Kidney glomerular epithelial cell (primary cell): Measurements from ENCODE around the gene AXIN1.

Experiments
- DNase-seq: peaks from one replicate; lab custom pipeline; 2025; lab: John Stamatoyannopoulos, UW

AXIN1 gene

GRCh38 chr16:352547-353403, at the start of gene AXIN1:
Gene AXIN1 (minus strand): TSS chr16:352723. CDS start chr16:347025, 5,698 bp downstream.
- DNase-seq, result peak; percentile 95

DNA sequence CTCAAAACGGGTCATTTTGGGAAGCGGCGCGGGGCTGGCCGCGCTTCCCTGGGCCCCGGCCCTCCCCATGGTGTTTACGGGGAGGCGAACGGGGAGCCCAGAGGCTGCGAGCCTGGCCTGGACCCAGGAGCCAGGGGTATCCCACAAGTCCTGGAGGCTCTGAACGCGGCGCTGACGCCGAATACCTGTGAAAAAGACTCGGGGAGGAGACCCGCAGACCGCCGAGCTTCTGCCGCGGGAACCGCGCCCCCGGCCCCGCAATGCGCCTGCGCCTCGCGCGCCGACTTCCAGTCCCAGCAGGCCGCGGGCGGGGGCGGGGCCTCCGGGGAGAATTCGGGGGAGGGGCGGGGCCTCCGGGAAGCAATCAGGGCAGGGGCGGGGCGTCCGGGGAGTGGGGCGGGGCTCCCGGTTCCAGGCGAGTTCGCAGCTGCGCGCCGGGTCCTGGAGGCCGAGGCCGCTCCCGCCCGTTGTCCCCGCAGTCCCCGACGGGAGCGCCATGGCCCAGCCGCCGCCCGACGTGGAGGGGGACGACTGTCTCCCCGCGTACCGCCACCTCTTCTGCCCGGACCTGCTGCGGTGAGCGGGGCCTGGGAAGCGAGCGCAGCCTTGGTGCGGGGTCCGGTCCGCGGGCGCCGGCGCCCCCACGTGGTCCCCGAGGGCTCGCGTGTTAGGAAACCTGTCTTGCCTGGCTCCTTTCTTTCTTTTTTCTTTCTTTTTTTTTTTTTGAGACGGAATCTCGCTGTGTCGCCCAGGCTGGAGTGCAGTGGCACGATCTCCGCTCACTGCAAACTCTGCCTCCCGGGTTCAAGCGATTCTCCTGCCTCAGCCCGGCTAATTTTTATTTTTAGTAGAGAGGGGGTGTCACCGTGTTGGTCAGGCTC, 49.2 kb upstream of the AXIN1 start, which contains the start of gene DECR2:
Gene DECR2 (plus strand): TSS at position 418 of the 881 bp plus-strand sequence. CDS start 79 bp downstream, at position 497.
- peak; percentile 70 for DNase-seq

- no peak for DNase-seq
Measured at GRCh38 chr16:400061-400591, 47.6 kb upstream of the AXIN1 start.

- no peak for DNase-seq
Measured at GRCh38 chr16:399340-400019, 47.0 kb upstream of the AXIN1 start.

GRCh38 chr16:398561-399339, 46.2 kb upstream of the AXIN1 start:
- DNase-seq, result no peak

GRCh38 chr16:397736-398332, 45.3 kb upstream of the AXIN1 start:
- no peak for DNase-seq

- DNase-seq, result no peak
Measured at GRCh38 chr16:397135-397661, 44.7 kb upstream of the AXIN1 start, which contains the start of gene NME4. Gene NME4 (plus strand): TSS chr16:397199. CDS start chr16:397223, 24 bp downstream.

GRCh38 chr16:396605-397004, 44.1 kb upstream of the AXIN1 start:
- DNase-seq, result no peak

- DNase-seq, result no peak
Measured at GRCh38 chr16:396199-396598, 43.7 kb upstream of the AXIN1 start.

- DNase-seq, result no peak
Measured at GRCh38 chr16:392450-393030, 40.0 kb upstream of the AXIN1 start.

DNA sequence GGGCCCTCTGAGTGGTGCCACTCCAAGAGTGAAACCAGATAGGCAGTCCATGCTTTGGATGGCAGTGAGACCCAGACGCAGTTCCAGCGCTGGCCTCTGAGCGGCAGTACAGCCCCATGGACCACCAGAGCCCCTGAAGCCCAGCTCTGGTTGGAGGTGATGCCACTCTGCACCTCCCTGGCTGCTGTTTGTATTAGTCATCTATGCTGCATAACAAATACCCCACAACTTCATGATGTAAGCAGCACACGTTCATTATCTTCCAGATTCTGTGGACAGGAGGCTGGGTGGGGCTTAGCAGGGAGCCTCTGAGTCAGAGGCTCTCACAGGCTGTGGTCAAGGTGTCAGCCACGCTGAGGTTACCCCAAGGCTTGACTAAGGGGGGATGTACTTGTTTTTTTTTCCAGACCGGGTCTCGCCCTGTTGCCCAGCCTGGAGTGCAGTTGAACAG, 39.4 kb upstream of the AXIN1 start:
- DNase-seq, result peak; percentile 60

GRCh38 chr16:389352-389751, 36.8 kb upstream of the AXIN1 start:
- no peak for DNase-seq

GRCh38 chr16:387761-388666, 35.5 kb upstream of the AXIN1 start:
- DNase-seq, result peak; percentile 5

DNA sequence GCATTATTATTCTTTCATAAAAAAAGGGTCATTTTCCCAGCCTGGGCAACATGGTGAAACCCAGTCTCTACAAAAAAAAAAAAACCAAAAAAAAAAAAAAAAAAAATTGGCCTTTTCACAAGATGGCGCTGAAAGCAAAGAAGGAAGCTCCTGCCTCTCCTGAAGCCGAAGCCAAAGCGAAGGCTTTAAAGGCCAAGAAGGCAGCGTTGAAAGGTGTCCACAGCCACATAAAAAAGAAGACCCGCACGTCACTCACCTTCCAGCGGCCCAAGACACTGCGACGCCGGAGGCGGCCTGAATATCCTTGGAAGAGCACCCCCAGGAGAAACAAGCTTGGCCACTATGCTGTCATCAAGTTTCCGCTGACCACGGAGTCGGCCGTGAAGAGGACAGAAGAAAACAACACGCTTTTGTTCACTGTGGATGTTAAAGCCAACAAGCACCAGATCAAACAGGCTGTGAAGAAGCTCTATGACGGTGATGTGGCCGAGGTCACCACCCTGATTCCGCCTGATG, 34.2 kb upstream of the AXIN1 start:
- no peak for DNase-seq

DNA sequence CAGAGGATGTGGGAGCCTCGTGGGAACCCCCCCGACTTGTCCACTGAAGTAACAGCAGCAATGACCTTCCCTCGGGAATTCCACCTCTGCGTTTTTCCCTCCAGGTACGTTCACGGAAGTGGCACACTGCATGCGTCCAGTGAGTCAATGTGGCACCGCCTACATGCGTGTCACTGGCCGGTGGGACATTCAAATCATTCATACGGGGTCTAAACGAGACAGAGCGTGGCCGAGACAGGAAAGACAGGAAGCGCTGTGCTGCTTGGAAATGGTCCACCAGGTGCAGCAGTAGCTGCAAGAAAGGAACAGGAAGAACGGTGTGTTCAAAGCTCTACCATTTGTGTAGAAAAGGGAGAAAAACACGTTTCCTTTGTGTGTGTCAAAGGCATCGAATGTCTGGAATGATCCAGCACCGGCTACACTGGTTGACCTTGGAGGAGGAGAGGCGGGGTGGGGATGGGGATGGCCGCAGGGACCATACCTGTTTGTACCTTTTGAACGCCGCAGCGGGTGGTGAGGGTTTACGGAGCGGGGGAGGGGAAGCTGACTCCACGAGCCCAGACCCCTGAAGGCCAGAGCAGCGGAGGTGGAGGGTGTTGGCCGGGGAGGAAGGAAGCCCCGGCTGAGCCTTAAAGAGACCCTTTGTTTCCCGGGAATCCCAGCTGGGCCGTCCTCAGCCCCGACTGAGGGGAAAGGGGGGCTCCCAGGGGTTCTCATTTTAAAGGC, 31.0 kb upstream of the AXIN1 start:
- DNase-seq, result no peak

GRCh38 chr16:381789-382717, 29.5 kb upstream of the AXIN1 start, which contains the start of gene PGAP6:
Gene PGAP6 (minus strand): TSS chr16:381978. CDS start chr16:381821, 157 bp downstream.
- peak; percentile 9 for DNase-seq
